Activated CD4-positive, alpha-beta T cell treated with anti-CD3 and anti-CD28 coated beads, Interleukin-2, amount 50 U/mL, for 4 hours (primary cell): ENCODE data around the gene COG2.
"Not testable (repeated sequence)": the region's sequence is repeated elsewhere in the genome, so short reads cannot be mapped to it uniquely, and the experiment has no call there.

Experiments used
- DNase-seq, 2 experiments: peaks; one replicate each; pipeline ENCODE4 v3.0.0-alpha.2; 2020

Gene COG2

DNA sequence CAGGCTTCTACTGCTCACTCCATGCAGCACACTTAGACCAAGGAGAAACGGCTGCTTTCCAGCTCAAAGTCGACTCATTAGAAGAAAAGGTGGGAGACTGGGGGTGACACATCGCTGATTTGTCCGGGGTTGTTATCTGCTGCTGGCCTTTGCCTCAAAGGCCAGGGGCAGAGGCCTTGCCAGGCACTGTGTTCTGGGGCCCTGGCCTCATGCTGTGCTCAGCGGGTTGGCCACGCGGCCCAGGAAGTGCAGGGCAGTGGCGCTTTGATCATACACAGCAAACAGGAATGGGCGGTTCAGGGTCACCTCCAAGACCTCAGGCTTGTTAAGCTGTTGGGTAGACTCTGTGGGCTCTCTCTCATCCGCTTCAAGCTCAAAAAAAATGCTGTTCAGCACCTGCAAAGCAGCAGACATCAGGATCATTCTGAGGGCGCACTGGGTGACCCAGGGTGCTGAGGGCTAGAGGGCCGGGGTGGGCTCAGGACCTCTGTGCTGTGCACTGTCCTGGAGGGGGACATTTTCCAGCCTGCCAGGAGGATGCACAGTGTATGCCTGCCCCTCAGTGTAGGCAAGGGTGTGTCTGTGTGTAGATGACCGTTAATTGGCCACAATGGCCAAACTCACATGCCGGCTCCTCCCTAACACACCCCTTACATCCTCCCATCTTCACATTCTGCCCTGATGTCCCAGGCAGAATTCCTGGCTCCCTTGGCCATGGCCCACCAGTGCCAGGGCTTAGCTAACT is 60.8 kb downstream of the COG2 start:
- DNase-seq = no peak

DNA sequence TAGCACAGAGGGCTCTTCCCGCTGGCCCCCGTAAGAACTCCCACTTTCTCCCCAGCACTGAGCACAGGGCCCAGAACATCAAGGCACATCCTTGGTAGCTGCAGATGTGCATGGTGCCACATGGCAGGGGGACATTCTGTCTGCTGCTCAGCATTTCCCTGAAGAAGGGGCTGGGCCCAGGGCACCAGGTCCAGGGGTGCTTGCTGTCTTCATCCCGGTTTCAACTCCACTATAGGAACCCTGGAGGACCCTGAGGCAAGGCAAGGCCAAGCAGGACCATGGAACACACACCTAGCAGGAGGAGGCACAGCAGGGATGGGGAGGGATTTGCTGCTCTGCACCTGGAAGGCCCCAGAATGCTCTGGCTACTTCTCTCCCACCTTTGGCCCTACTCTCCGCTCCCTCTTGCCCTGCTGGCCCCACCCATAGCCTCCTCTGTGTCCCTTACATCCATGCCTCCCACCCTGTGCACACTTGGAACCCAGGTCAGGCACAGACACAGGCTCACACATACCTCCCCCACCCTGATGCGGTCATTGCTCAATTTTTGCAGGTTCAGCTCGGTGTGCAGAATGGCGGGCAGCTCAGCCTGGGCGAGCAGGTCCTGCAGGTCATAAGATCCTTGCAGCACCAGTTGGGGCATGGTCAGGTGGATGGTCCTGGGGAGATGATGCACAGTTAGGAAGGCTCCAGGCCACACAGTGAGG is 61.6 kb downstream of the COG2 start:
- DNase-seq = no peak

DNA sequence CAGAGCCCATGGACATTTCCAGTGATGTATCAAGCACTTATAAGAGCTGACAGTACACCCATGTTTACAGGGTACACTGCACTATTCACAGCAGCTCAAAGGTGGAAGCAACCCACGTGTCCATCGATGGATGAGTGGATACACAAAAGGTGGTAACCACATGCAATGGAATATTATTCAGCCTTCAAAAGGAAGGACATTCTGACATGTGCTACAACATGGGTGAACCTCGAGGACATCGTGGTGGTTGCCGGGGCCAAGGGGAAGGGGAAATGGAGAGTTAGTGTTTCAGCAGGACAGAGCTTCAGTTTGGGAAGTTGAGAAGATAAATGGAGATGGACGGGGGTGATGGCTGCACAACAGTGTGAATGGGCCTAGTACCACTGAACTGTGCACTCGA is 62.5 kb downstream of the COG2 start:
- DNase-seq = no peak

DNA sequence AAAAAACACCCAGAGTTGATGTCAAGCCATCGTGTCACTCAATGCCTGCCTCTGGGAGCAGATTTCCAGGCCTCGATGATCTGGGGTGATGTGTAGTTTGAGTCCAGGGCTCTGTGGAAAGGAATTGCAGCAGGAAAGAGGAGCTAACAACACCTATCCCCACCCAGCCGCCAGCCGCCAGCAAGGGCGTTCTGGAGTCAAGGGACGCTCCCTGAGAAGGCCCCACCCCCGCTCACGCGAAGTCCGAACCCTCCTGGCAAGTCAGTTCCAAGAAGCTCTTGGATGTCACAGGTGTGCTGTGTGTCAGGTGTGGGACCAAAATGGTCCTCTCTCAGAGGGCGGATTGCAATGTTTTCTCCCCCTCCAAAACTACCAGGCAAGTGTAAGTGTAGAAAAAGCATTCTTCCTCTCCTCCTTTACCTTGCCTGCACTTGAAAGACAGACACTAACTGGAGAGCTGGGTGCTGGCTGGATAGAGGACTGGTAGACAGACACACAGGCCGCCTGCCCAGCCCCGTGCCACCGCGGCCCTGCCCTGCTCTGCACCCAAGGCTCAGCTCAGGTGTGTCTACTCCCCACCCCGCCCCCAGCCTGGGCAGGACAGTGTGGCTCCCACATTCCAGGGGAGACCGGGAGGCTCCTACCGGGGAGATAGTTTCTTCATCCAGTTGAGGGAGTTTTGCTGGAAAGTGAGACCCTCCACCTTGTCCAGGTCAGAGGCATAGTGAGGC is 63.2 kb downstream of the COG2 start:
- DNase-seq = no peak

DNA sequence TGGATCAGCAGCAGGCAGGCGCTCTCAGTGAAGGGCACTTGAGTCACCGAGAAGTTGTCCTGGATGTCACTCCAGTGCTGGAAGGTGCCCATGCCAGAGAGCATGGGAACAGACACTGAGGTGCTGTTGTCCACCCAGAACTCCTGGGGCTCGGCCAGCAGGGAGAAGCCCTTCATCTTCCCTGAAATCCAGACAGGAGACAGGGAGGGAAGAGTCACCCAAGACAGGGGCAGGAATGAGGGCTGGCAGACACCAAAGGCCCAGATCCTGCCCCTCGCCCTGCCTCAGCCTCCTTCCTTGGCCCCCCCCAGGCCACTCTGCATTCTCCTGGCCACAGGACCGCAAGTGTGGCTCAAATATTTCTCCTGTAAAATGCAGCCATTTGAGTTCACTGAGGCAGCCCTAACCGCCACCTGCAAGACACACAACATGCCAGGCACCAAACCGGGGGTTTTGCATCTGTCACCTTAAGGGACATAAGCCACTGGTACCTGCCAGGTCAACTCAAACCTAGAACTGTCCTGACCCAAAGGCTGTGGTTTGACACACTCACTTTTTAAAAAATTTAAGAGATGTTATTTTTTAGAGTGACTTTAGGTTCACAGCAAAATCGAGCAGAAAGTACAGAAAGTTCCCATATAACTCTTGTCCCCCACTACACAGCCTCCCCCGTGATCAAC is 63.9 kb downstream of the COG2 start:
- no peak for DNase-seq

DNA sequence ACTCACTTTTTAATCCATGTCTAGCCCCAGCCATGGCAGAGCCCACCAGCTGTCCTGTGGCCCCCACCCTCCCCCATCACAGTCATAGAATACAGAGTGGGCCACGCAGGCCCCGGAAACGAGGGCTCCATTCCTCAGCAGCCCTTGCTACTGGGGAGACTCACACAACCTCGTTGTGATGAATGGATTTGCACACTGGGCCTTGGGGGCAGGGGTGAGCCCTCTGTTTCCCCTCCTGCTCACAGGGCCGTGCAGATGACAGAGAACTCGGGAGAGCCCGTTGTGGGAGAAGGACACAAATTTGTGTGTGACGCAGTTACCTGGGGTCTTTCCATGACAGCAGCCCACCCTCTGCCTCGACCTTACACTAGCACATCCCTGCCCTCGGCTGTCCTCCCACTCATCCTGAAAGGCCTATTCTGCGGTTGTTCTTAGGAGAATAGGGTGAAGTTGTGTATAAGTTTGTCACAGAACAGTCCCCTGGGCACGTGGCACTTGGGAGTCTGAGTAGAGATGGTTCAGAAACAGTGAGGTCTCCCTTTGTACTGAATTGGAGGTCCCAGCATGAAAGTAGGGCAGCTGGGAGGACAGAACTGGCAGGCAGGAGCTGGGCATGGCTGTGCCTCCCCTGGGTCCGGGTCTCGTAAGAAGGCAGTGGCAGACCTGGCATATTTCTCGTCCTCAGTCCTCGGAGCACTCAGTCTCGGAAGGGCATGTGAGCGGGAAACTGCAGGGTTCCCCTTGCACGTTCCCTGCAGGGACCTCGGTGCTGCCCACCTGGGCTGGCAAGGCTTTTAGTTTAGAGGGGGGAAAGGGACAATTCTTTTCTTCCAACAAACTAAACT is 64.8 kb downstream of the COG2 start:
- no peak for DNase-seq

DNA sequence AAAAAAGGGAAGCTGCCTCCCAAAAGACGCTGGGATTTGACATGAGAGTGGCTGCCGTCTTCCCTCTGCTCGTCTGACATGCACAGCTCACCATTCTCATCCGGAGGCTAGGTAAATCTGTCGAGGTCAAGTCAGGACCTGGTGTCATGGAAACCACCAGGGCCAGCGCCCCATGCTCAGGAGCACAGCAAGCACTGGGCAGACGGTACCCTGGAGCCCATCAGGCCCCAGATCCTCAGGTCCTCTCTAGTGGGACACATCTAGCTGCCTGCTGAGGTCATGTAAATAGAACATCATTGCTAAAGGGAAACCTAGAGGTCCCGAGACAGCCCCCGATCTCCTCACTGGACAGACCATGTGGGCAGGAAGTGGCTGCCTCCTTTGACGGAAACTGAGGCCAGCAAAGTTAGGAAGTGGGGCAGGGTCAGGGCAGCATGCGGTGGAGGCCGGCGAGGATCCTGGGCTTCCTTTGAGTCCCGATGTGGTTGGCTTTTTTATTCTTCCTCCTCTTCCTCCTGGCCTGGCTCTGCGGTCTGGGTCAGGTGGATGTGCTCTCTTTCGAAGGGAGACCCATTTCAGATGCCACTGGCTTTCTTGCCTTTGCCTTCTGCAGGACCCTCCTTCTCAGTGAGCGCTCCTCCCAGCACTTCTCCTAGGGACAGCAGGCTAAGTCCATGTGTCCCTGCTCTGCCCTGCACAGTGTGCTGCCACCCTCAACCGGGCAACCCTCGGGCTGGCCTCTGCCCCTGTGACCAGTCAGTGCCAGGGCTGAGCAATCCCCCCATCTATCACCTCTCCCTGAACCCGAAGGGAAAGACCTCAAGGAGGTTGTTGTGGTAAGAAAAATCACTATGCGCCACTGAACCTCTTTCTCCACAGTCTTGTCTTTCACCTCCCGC is 65.7 kb downstream of the COG2 start:
- no peak for DNase-seq

DNA sequence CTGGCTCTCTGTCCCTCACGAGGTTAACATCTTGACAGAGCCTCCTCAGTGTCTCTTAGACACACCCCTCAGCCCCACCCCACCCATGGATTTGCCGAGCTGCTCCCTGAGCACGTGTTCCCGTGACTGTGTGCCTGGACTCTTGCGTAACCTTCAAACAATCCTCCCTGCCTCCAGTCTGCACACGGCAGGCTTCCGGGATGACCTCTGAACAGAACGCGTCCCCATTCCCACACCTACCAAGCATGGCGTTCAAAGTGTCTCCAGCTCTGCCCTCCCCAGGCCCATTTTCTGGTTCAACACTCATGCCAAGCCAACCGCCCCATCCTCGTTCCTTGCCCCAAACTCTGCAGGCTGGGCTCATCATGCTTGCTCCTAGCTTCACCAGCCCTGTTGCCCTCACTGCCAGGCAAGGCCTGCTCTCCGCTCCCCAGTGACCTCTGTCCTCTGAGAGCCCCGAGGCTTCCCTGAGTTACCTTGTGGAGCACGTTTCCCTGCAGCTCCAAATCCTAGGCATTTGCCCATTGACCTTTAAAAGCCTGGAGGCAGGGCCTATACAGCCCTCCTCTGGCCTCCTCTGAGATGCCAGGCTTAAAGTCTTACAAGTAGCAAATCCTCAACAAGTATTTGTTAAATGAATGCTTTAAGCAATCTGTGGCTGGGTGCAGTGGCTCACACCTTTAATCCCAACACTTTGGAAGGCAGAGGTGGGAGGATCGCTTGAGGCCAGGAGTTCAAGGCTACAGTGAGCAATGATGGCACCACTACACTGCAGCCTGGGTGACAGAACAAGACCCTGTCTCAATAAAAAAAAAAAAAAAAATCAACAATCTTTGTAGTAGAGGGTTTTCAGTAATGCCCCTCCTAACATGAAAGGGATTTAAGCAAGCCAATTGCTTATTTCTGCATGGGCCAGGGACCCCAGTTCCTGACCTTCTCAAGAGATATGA is 66.6 kb downstream of the COG2 start:
- no peak for DNase-seq

DNA sequence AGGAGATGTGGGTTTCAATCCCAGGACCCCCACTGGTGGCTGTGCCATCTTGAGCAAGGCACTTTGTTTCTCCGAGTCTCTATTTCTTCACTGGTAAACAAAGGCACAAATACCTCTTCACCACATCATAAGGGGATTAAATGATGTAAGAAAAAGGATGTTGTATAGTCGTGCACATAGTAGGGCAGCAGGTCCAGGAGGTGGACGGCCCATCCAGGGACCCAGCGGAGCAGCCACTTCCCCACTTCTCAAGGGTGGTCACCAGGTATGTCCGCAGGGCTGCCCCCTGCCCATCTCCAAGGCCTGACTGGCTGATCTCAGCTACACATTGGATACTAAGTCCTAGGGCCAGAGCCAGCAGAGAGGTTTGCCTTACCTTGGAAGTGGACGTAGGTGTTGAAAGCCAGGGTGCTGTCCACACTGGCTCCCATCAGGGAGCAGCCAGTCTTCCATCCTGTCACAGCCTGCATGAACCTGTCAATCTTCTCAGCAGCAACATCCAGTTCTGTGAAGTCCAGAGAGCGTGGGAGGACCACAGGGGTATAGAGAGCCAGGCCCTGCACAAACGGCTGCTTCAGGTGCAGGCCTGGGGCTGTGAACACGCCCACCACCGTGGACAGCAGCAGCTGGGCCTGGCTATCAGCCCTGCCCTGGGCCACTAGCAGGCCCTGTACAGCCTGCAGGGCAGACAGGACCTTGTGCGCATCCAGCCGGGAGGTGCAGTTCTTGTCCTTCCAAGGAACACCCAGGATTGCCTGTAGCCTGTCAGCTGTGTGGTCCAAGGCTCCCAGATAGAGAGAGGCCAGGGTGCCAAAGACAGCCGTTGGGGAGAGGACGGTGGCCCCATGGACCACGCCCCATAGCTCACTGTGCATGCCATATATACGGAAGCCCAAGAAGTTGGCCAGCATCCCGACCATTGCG is 67.6 kb downstream of the COG2 start:
- DNase-seq = no peak

DNA sequence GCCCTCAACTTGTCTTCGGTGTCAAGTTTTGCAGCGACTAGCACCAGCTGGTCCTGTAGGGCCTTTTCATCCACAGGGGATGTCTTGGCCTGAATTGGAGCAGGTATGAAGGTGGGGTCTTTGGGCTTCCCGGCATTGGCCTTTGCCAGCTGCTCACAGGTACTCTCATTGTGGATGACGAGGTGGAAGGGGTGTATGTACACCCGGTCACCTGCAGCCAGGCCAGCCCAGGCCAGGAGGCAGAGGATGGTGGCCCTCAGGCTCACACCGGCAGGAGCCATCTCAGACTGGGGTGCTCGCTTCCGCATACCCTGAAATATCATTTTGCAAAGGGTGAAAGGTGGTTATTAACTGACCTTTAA is 68.2 kb downstream of the COG2 start:
- DNase-seq = no peak

DNA sequence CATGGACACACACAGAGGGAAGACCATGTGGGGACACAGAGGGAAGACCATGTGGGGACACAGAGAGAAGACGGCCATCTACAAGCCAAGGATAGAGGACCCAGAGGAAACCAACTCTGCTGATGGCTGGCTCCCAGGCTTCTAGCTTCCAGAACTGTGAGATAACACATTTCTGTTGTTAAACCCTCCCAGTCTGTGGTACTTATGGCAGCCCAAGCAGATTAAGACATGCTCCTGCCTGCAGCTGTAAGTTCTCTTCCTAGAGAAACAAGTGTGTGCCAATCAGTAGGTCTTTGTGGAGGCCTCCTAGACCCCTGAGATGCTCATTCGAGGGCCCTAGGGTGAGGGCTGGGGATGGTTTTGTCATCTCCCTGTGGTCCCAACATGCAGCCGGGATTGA is 69.0 kb downstream of the COG2 start:
- DNase-seq = no peak

DNA sequence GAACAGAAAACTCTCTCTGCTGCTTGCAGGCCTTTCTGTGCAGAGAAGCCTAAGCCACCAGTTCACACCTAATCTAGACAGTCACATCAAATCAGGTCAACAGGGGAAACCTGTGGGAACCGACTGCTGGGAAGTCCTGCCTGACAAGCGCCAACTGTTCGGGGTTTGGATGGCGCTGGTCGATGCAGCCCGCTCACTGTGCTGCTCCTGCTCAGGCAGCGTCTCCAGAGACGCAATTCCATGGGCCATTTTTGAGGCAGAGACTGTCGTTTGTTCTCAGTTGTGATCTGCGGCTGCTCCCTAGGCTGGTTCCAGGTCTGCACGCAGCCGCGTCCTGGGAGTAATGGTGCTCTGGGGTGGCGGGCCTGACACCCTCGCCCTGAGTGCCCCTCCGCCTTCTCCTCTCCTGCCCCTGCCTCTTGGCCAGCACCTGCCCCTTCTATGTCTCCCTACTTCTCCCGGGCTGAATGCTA is 70.2 kb downstream of the COG2 start:
- no peak for DNase-seq

DNA sequence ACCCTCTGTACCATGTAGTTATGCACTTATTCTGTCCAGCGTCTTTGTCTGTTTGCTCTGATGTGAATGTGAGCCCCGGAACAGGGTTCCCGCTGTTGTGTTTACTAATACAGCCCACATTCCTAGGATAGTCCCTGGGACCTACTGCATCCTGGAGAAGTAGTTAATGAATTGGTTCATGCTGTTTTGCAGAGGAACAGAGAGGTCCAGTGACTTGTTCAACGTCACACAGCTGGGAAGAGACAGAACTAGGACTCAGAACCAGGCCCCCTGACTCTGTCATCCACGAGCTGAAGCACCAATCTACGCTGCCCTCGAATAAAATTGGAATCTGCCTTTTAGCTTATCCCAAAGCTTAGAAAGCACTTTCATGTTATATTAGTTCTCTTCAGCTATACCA is 70.9 kb downstream of the COG2 start:
- no peak for DNase-seq

DNA sequence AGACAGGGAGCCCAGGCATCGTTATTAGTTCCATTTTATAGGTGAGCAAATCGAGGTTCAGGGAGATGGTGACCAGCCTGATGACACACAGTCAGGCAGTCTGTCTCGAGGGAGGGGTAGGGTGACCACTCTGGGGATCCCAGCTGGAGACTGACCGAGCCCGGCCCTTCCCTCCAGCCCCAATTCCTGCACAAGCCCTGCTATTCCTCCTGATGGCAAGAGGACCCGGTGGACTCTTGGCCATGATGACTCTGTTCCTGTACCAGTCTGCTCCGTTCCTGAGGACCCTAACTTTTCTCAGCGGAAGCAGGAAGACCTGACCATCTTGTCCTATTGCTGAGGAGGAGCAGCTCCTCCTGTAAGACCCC is 71.2 kb downstream of the COG2 start:
- DNase-seq = no peak

DNA sequence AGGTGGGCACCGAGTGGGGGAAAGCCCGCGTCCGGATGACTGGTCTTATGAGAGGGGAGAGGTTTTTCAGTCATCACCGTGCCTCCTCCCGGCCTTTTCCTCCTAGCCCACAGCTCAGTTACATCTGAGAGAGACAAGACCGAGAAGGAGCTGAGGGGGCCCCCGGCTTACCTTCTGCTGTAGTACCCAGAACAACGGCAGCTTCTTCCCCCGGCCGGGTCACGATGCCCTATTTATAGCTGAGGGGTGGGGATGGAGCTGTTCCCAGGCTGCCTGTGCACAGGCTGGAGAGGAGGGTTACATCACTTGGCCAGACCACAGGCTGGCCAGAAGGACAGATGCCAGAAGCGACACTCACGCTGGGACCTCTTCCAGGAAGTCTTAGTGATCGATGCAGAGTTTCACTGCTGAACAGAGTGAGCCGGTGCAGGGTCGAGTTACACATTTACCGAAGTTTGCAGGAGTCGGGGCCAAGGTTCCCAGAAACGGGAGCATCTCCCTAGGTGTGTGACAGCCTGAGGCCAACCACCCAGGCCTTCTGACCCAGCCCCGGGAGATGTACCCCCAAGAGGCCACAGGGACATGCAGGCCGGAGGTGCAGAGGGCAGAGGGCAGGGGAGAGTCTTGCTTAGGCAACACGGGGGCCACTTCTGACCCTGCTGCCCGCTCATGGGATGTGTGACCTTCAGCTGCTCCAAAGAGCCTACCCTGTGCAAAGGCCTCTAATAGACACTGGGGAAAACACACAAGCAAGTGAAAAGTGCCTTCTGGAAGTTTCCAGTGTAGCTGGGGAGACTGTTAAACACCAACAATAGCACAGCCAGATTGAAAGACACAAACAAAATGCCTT is 71.9 kb downstream of the COG2 start, which contains the start of gene AGT:
Gene AGT, minus strand, starts transcription at position 208 of the 850 bp plus-strand sequence. CDS start 3,299 bp downstream, outside the sequence.
- no peak for DNase-seq

DNA sequence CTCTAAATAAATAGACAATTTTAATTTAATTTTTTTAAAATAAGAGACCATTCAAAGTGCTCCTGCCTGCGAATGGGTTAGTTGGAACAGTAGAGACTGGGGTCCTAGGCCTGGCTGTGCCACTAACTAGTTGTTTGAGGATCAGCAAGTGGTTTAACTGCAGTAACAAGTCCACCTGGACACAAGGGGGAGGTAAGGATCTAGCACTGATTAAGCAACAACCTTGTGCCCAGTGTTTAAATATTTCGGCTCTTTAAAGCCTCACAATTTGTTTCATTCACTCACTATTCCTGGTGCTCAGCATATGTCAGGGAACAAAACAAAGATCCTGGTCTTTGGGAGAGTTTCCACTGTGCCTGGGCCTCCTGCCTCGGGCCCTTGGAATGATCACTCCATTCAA is 73.2 kb downstream of the COG2 start:
- no peak for DNase-seq

DNA sequence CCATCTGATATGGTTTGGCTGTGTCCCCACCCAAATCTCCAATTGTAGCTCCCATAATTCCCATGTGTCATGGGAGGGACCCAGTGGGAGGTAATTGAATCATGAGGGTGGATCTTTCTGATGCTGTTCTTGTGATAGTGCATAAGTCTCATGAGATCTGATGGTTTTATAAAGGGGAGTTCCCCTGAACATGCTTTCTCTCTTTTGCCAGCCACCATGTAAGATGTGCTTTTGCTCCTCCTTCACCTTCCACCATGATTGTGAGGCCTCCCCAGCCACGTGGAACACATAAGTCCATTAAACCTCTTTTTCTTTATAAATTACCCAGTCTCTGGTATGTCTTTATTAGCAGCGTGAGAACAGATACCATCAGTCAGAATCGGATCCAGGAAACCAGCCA is 74.2 kb downstream of the COG2 start:
- DNase-seq = not testable (repeated sequence)

DNA sequence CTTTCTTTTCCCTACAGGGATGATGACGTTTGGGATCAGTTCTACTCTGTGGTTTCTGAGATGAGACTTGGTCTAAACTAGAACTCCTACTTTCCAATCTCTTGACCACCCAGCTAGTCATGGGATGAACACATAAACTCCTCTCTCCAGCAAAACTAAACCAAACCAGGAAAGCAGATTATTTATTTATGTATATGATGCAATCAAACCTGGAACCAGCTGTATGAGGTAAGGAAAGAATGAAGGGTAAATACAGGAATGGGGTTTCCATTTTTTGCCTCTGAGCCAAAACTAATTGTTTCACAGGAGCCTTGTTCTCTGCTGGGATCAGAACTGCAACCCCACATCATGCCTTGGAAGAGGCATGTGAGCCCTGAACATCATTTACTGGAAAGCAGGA is 75.0 kb downstream of the COG2 start:
- no peak for DNase-seq
